ENCODE data around the gene NACA2. TPM values are rescaled to one million over a fixed set of nuclear protein-coding genes. Genes with fewer than 3 reads are reported as not detected.

Gene NACA2
- total and polyA plus RNA-seq, 2 of the 8 experiments (the other 6 are each of a cell fraction or from before 2014, with no cell fraction given) = not detected

DNA sequence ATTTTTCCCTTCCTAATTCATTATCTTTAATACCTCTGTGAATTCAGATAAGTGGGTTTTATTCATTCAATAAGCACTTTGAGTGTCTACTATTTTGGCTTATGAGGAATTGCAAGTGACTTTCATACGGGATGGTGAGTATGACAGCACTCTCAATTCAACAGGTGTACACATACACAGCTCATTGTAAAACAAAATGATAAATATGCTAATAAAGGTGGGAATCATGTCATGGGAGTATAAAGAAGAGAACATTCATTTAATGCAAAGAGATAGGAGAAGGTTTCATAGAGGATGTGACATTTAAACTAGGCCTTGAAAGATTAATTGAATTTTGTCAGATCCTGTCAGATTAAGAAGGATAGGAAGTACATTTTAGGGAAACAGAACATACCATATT, 19.4 kb downstream of the NACA2 start:
- no peak overlapping the region for H3K4me2 ChIP-seq (ENCODE audit: insufficient read depth in 1 of 2, low read depth in 2 of 2, low read length in 2 of 2)
- TF ChIP-seq RBBP5 (IDR thresholded peaks at IDR 0.05; ENCODE audit: borderline replicate concordance, low read depth, low read length) = no peak
- TF ChIP-seq RXRA (IDR thresholded peaks at IDR 0.05; ENCODE audit: insufficient read depth, low read depth, low read length) = no peak
- no peak for TF ChIP-seq CEBPB (IDR thresholded peaks at IDR 0.05; ENCODE audit: low read depth, low read length)
- TF ChIP-seq POLR2AphosphoS5 (IDR thresholded peaks at IDR 0.05; ENCODE audit: low read depth, low read length) = no peak
- no peak for TF ChIP-seq ZNF274 (IDR thresholded peaks at IDR 0.05; ENCODE audit: borderline replicate concordance, extremely low read depth, low read length)
- no peak for TF ChIP-seq JUND (IDR thresholded peaks at IDR 0.05; ENCODE audit: low read length)
- TF ChIP-seq POLR2A (IDR thresholded peaks at IDR 0.05; ENCODE audit: control extremely low read depth in 1 of 2, low read depth in 2 of 2, low read length in 2 of 2) = no peak
- TF ChIP-seq SRF (IDR thresholded peaks at IDR 0.05; ENCODE audit: low read depth, low read length) = no peak
- no peak for TF ChIP-seq EZH2 (IDR thresholded peaks at IDR 0.05; ENCODE audit: low read depth, low read length, severe bottlenecking)
- no peak for TF ChIP-seq SP2 (IDR thresholded peaks at IDR 0.05; ENCODE audit: low read length)
- no peak for TF ChIP-seq RNF2 (IDR thresholded peaks at IDR 0.05; ENCODE audit: borderline replicate concordance, low read depth, low read length, missing control alignments, poor library complexity, severe bottlenecking)
- no peak for TF ChIP-seq TCF12 (IDR thresholded peaks at IDR 0.05; ENCODE audit: low read depth, low read length)

More for the DNA sequence above, 19.4 kb downstream of the NACA2 start:
- no peak overlapping the region for H3K18ac ChIP-seq (ENCODE audit: extremely low read depth, low read length)
- H4K91ac ChIP-seq (replicated peaks; ENCODE audit: insufficient read length, low read length) = no peak overlapping the region
- WGBS, 2 experiments (ENCODE audit: extremely low coverage in 1 of 2, insufficient coverage in 1 of 2, insufficient read length in 1 of 2, insufficient replicate concordance in 2 of 2, low coverage in 1 of 2, low lambda C conversion rate in 2 of 2, missing lambda C conversion rate in 1 of 2) = 88% methylated on average over 1 of the region's 1 CpG; no CpG with 5 or more reads in 1 of the 2 experiments
- no peak overlapping the region for H3K27ac ChIP-seq (ENCODE audit: low read depth, low read length)
- no peak for DNase-seq (ENCODE audit: low read depth in 1 of 2, low spot score in 2 of 2)
- H2BK120ac ChIP-seq (replicated peaks; ENCODE audit: low read depth, low read length) = no peak overlapping the region
- H3K56ac ChIP-seq (replicated peaks; ENCODE audit: insufficient read length, low read depth, low read length) = no peak overlapping the region
- no peaks in the 10 kb centered on the region for H3K27me3 ChIP-seq (replicated peaks in 1 of 4; ENCODE audit: control insufficient read depth in 3 of 4, extremely low read depth in 1 of 4, insufficient read depth in 3 of 4, low read length in 3 of 4)
- H2BK20ac ChIP-seq (ENCODE audit: low read length) = no peak overlapping the region
- no peaks in the 10 kb centered on the region for H3K4me1 ChIP-seq (replicated peaks in 1 of 4; ENCODE audit: control insufficient read depth in 3 of 4, insufficient read depth in 4 of 4, low read length in 3 of 4)
- ChIA-PET CTCF (ENCODE audit: partially characterized antibody) (no interaction called here), POLR2A (ENCODE audit: partially characterized antibody) (no interaction called here)
- no peak overlapping the region for H3K23ac ChIP-seq (ENCODE audit: insufficient read length)
- no peaks in the 10 kb centered on the region for H3K36me3 ChIP-seq (ENCODE audit: control insufficient read depth in 2 of 4, insufficient read depth in 4 of 4, low read length in 3 of 4)
- no peak overlapping the region for H2BK15ac ChIP-seq (ENCODE audit: low read length)
- H3K14ac ChIP-seq (ENCODE audit: insufficient read length) = no peak overlapping the region
- peaks cover 10 to 11% of the 10 kb centered on the region in 2 experiments; a peak in 2 of 4 replicates for H3K9me3 ChIP-seq (ENCODE audit: insufficient read depth in 2 of 2, low read depth in 1 of 2, low read length in 1 of 2)
- no peak overlapping the region for H2BK12ac ChIP-seq (ENCODE audit: low read depth, low read length)
- no peak overlapping the region for H2AFZ ChIP-seq (ENCODE audit: low read length)
- no peak overlapping the region for H4K5ac ChIP-seq (ENCODE audit: insufficient read length, low read depth, low read length)
- no peak for FAIRE-seq
- H4K20me1 ChIP-seq (replicated peaks in 1 of 2; ENCODE audit: control insufficient read depth in 1 of 2, insufficient read depth in 2 of 2, low read length in 2 of 2) = no peaks in the 10 kb centered on the region
- H3K79me1 ChIP-seq (ENCODE audit: low read depth, low read length) = no peaks in the 10 kb centered on the region
- no peak overlapping the region for H3K9ac ChIP-seq (replicated peaks in 1 of 4; ENCODE audit: extremely low read depth in 1 of 4, low read depth in 3 of 4, low read length in 3 of 4)
- H3K23me2 ChIP-seq (ENCODE audit: low read depth, low read length) = no peaks in the 10 kb centered on the region
- H4K8ac ChIP-seq (ENCODE audit: extremely low read depth, insufficient read depth, low read length) = no peak overlapping the region
- no peak overlapping the region for H3K4ac ChIP-seq (replicated peaks; ENCODE audit: insufficient read length, low read depth, low read length)
- H3K4me3 ChIP-seq (ENCODE audit: extremely low read depth in 1 of 4, insufficient read depth in 2 of 4, low read depth in 3 of 4, low read length in 4 of 4) = no peak overlapping the region
- H2AK5ac ChIP-seq (ENCODE audit: low read depth, low read length) = no peak overlapping the region
- no peak overlapping the region for H2BK5ac ChIP-seq (ENCODE audit: low read depth, low read length)
- H3K79me2 ChIP-seq (ENCODE audit: control insufficient read depth in 1 of 2, insufficient read depth in 2 of 2, low read length in 2 of 2) = no peaks in the 10 kb centered on the region
